Panc1 (cell line): ENCODE data around the gene CYP1B1. TPM values are rescaled to one million over a fixed set of nuclear protein-coding genes. Genes with fewer than 3 reads are reported as not detected.
A peak's percentile ranks its signal among the peaks of the same experiment; 100 is the strongest.

ENCODE experiments used
- ATAC-seq: fragments of 200-7000 bp; cut with Tn5 transposase; 2 replicates; pipeline ENCODE4 v1.9.1; 2020; ENCODE audit warnings: mild to moderate bottlenecking, moderate library complexity
- BruUV-seq: library from RNA; stranded (reverse); fragments of 400-500 nt; replicated peaks from 2 replicates; lab custom pipeline; 2021; lab: Mats Ljungman, UMichigan
- CTCF ChIA-PET: fragments of 300-600 bp; sonication (Branson Sonifier 250); formaldehyde crosslinking; loops from one replicate; lab custom pipeline; 2022; ENCODE audit warnings: antibody characterized with exemption; lab: Charles Lee
- POLR2A ChIA-PET: fragments of 300-600 bp; sonication (Branson Sonifier 250); formaldehyde crosslinking; loops from one replicate; lab custom pipeline; 2022; ENCODE audit warnings: antibody characterized with exemption; lab: Charles Lee
- DNase-seq: peaks from one replicate; pipeline ENCODE4 v3.0.0-alpha.2; 2010; ENCODE audit warnings: low read depth, low spot score
- H3K27ac ChIP-seq: 2 replicates; pipeline ENCODE4 v1.5.1; 2011; ENCODE audit warnings: mild to moderate bottlenecking, low read length, inconsistent platforms
- H3K27me3 ChIP-seq: fragments of 200-500 bp; sonication (Bioruptor generic); 2 replicates; pipeline ENCODE4 v1.6.0; 2014; ENCODE audit warnings: low read length, inconsistent platforms; ENCODE audit not compliant: control insufficient read depth, insufficient read depth
- H3K36me3 ChIP-seq: fragments of 200-500 bp; sonication (Bioruptor generic); 2 replicates; pipeline ENCODE4 v1.5.1; 2014; ENCODE audit warnings: inconsistent platforms, mild to moderate bottlenecking, low read length, moderate library complexity; ENCODE audit not compliant: control insufficient read depth, insufficient read depth
- H3K4me1 ChIP-seq: 2 replicates; pipeline ENCODE4 v1.5.1; 2011; ENCODE audit warnings: inconsistent platforms, mild to moderate bottlenecking, low read length, moderate library complexity; ENCODE audit not compliant: control insufficient read depth, insufficient read depth
- H3K4me3 ChIP-seq, 2 experiments: 2 replicates each; pipeline ENCODE4 v1.5.1; 2011 to 2012; ENCODE audit warnings: low read depth in 2 of 2, low read length in 2 of 2, mild to moderate bottlenecking in 2 of 2, inconsistent platforms in 1 of 2, moderate library complexity in 1 of 2
- H3K9me3 ChIP-seq: fragments of 200-500 bp; sonication (Bioruptor generic); 2 replicates; pipeline ENCODE4 v1.5.1; 2014; ENCODE audit warnings: low read depth, mild to moderate bottlenecking, inconsistent platforms, low read length, moderate library complexity; ENCODE audit not compliant: control insufficient read depth, insufficient read depth
- CTCF ChIP-seq: fragments of 450-650 bp; IDR thresholded peaks from 2 replicates; pipeline ENCODE4 v1.5.1; 2017; ENCODE audit warnings: mild to moderate bottlenecking
- POLR2AphosphoS5 ChIP-seq: IDR thresholded peaks from 2 replicates; pipeline ENCODE4 v1.6.1; 2012; ENCODE audit warnings: mild to moderate bottlenecking, low read depth, low read length, moderate library complexity
- REST ChIP-seq, 2 experiments: IDR thresholded peaks; 2 replicates each; pipeline ENCODE4 v1.6.1; 2011 to 2012; ENCODE audit warnings: low read depth in 2 of 2, control low read depth in 1 of 2, low read length in 1 of 2, mild to moderate bottlenecking in 1 of 2, moderate library complexity in 1 of 2; ENCODE audit not compliant: insufficient read depth in 1 of 2
- SIN3A ChIP-seq: IDR thresholded peaks from 2 replicates; pipeline ENCODE4 v1.6.1; 2012; ENCODE audit warnings: low read depth, mild to moderate bottlenecking, low read length, moderate library complexity, borderline replicate concordance; ENCODE audit not compliant: insufficient read depth
- TCF7L2 ChIP-seq: IDR thresholded peaks from 2 replicates; pipeline ENCODE4 v1.6.1; 2011; ENCODE audit warnings: mild to moderate bottlenecking, low read depth, low read length, inconsistent platforms
- in situ Hi-C: cut with HindIII; loops from 2 replicates; pipeline ENCODE4 v1.10.0; 2016; ENCODE audit warnings: low sequenced_read_pairs, low pct_unique_long_range_greater_than_20kb
- intact Hi-C: fragments of 100-400 bp; cut with micrococcal nuclease; formaldehyde crosslinking; loops from one replicate; pipeline ENCODE4 v1.10.0; 2022; ENCODE audit not compliant: unreplicated experiment
- total RNA-seq: library from RNA; stranded (reverse); gene quantifications from one replicate; pipeline ENCODE4 v1.2.1, GENCODE V29; 2021; ENCODE audit not compliant: unreplicated experiment

The CYP1B1 gene
- total RNA-seq, 1 experiment from 2014 or later: 86.7 TPM

- Histone ChIP-seq H3K36me3 (no peaks in the 10 kb centered on the region), H3K27me3 (no peaks in the 10 kb centered on the region), H3K4me3 (peak overlapping the region; percentile 8 to 28; a peak in 3 of 4 replicates), H3K27ac (peak overlapping the region; percentile 77), H3K9me3 (no peaks in the 10 kb centered on the region), H3K4me1 (peaks cover 37% of the 10 kb centered on the region)
- no peak for TF ChIP-seq CTCF
- BruUV-seq: no TSS peak
- intact Hi-C loops: no loop called here
- ATAC-seq (peak; percentile 47), DNase-seq (no peak)
- ChIA-PET CTCF (interaction anchor here (1.0 kb wide), 1 partner anchor 33 kb away, joined by 7 read pairs; the partner anchor contains the start of gene CYP1B1), POLR2A (no interaction called here)
- in situ Hi-C loops: no loop called here
Observed at GRCh38 chr2:38108907-38109731, 33.2 kb upstream of the CYP1B1 start.

DNA sequence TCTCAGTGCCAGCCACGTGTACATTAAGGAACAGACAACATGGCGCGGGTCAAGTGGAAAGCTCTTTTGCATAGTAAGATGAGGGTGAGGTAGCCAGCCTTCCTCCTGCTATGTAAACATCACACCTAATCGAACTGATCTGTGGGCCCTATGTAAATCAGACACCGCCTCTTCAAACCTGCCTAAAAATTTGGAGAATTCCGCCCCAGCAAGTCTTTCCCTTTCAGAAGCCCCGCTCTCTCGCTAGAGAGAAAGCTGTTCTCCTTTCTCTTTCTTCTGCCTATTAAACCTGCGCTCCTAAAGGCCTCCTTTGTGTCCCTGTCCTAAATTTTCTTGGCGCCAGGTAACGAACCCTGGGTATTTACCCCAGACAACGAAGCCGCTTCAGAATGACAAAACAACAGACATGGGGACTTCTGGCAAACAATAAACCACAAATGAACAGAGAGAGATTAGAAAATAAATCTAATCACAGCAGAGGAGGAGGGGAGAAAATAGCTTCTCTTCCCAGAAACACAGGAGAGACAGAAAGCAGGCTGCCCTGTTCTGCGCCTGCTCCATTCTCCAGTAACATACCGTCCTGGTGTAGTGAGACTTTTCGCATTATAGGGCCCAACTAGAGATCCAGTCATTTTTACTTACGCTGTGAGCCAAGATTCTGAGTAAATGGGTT lies 31.9 kb upstream of the CYP1B1 start:
- Histone ChIP-seq H3K36me3 (no peaks in the 10 kb centered on the region), H3K4me1 (peaks cover 35% of the 10 kb centered on the region), H3K27ac (peak overlapping the region; percentile 77), H3K27me3 (no peaks in the 10 kb centered on the region), H3K4me3 (no peak overlapping the region), H3K9me3 (no peaks in the 10 kb centered on the region)
- CTCF ChIA-PET: interaction anchor here (1.0 to 3.2 kb wide), 2 partner anchors 12 to 32 kb away, joined by 17 to 34 read pairs; partner anchors contain the start of gene CYP1B1
- BruUV-seq: no TSS peak
- ATAC-seq (no peak), DNase-seq (no peak)
- POLR2A ChIA-PET: no interaction called here
- in situ Hi-C loops (no loop called here), intact Hi-C loops (no loop called here)
- TF ChIP-seq REST (IDR thresholded peaks at IDR 0.05; ENCODE audit: insufficient read depth in 1 of 2, low read depth in 2 of 2, low read length in 1 of 2): no peak
- TF ChIP-seq SIN3A: no peak
- TF ChIP-seq POLR2AphosphoS5: no peak
- no peak for TF ChIP-seq CTCF
- no peak for TF ChIP-seq TCF7L2
